Astrocyte (in vitro differentiated cells and primary cell): ENCODE measurements around the gene LRRN4. TPM values are rescaled to one million over a fixed set of nuclear protein-coding genes. Genes with fewer than 3 reads are reported as not detected.

ENCODE experiments used
- DNase-seq: peaks from one replicate; pipeline ENCODE4 v3.0.0-alpha.2; 2010; ENCODE audit warnings: low read depth
- FAIRE-seq: peaks from 2 replicates; lab custom pipeline; 2011; peaks lifted over from hg19 to GRCh38; lab: Jason Lieb, UNC
- H2AFZ ChIP-seq: 2 replicates; pipeline ENCODE4 v1.6.0; 2012; ENCODE audit warnings: low read depth, low read length, inconsistent platforms
- H3K27ac ChIP-seq: 2 replicates; pipeline ENCODE4 v1.5.1; 2011; ENCODE audit warnings: low read depth, low read length, inconsistent platforms
- H3K27me3 ChIP-seq: 2 replicates; pipeline ENCODE4 v1.6.0; 2011; ENCODE audit warnings: low read length, inconsistent platforms; ENCODE audit not compliant: insufficient read depth
- H3K36me3 ChIP-seq: 2 replicates; pipeline ENCODE4 v1.5.1; 2011; ENCODE audit warnings: low read length, inconsistent platforms; ENCODE audit not compliant: insufficient read depth
- H3K4me1 ChIP-seq: 2 replicates; pipeline ENCODE4 v1.5.1; 2011; ENCODE audit warnings: low read length, inconsistent platforms; ENCODE audit not compliant: insufficient read depth
- H3K4me2 ChIP-seq: 2 replicates; pipeline ENCODE4 v1.6.0; 2012; ENCODE audit warnings: low read length, inconsistent platforms
- H3K4me3 ChIP-seq: 2 replicates; pipeline ENCODE4 v1.5.1; 2011; ENCODE audit warnings: low read depth, mild to moderate bottlenecking, low read length, inconsistent platforms; ENCODE audit not compliant: insufficient read depth
- H3K79me2 ChIP-seq: 2 replicates; pipeline ENCODE4 v1.6.0; 2012; ENCODE audit warnings: mild to moderate bottlenecking, low read length, inconsistent platforms; ENCODE audit not compliant: insufficient read depth
- H3K9ac ChIP-seq: 2 replicates; pipeline ENCODE4 v1.6.0; 2012; ENCODE audit warnings: mild to moderate bottlenecking, low read length, inconsistent platforms
- H3K9me3 ChIP-seq: 2 replicates; pipeline ENCODE4 v1.5.1; 2012; ENCODE audit warnings: low read depth, mild to moderate bottlenecking, low read length, inconsistent platforms; ENCODE audit not compliant: insufficient read depth
- H4K20me1 ChIP-seq: 2 replicates; pipeline ENCODE4 v1.6.0; 2012; ENCODE audit warnings: low read length, inconsistent platforms; ENCODE audit not compliant: insufficient read depth
- H3K27ac Mint-ChIP-seq: one replicate; pipeline ENCODE4 v1.8.0; 2021; ENCODE audit warnings: mild to moderate bottlenecking, mixed read lengths; ENCODE audit not compliant: unreplicated experiment
- H3K27me3 Mint-ChIP-seq: one replicate; pipeline ENCODE4 v1.8.0; 2021; ENCODE audit warnings: low read depth, mixed read lengths; ENCODE audit not compliant: unreplicated experiment
- H3K36me3 Mint-ChIP-seq: one replicate; pipeline ENCODE4 v1.8.0; 2021; ENCODE audit warnings: low read depth, mixed read lengths; ENCODE audit not compliant: unreplicated experiment
- H3K4me1 Mint-ChIP-seq: one replicate; pipeline ENCODE4 v1.8.0; 2021; ENCODE audit warnings: low read depth, mixed read lengths; ENCODE audit not compliant: unreplicated experiment
- H3K4me3 Mint-ChIP-seq: one replicate; pipeline ENCODE4 v1.8.0; 2021; ENCODE audit warnings: mild to moderate bottlenecking, moderate library complexity, mixed read lengths; ENCODE audit not compliant: unreplicated experiment
- H3K9me3 Mint-ChIP-seq: one replicate; pipeline ENCODE4 v1.8.0; 2021; ENCODE audit warnings: mild to moderate bottlenecking, mixed read lengths; ENCODE audit not compliant: unreplicated experiment
- CTCF ChIP-seq: IDR thresholded peaks from 2 replicates; pipeline ENCODE4 v1.5.1; 2011; ENCODE audit warnings: low read depth, mild to moderate bottlenecking, inconsistent platforms, low read length, moderate library complexity; ENCODE audit not compliant: insufficient read depth
- EZH2 ChIP-seq: IDR thresholded peaks from 2 replicates; pipeline ENCODE4 v1.6.1; 2012; ENCODE audit warnings: mild to moderate bottlenecking, low read length, inconsistent platforms; ENCODE audit not compliant: insufficient read depth
- total RNA-seq: library from RNA; stranded (reverse); gene quantifications from 2 replicates; pipeline ENCODE4 v1.2.1, GENCODE V29; 2021

Gene LRRN4
- total RNA-seq, 1 donor from 2014 or later, result 1.0 TPM

- peaks cover 10% of the 10 kb centered on the region for H3K36me3 Mint-ChIP-seq
- H3K9me3 Mint-ChIP-seq, result no peaks in the 10 kb centered on the region
- DNase-seq, result no peak
- H3K9me3 ChIP-seq, result no peaks in the 10 kb centered on the region
- TF ChIP-seq CTCF, result no peak
- no peaks in the 10 kb centered on the region for H3K4me1 ChIP-seq
- no peak overlapping the region for H3K27ac ChIP-seq
- peaks cover 12% of the 10 kb centered on the region for H4K20me1 ChIP-seq
- no peak overlapping the region for H2AFZ ChIP-seq
- H3K9ac ChIP-seq, result no peak overlapping the region
- H3K27me3 Mint-ChIP-seq, result no peaks in the 10 kb centered on the region
- no peak overlapping the region for H3K4me2 ChIP-seq
- peaks cover 28% of the 10 kb centered on the region for H3K36me3 ChIP-seq
- H3K79me2 ChIP-seq, result no peaks in the 10 kb centered on the region
- no peak overlapping the region for H3K27ac Mint-ChIP-seq
- H3K27me3 ChIP-seq, result no peaks in the 10 kb centered on the region
- no peak overlapping the region for H3K4me3 Mint-ChIP-seq
- no peak overlapping the region for H3K4me3 ChIP-seq
- no peak for FAIRE-seq
- no peaks in the 10 kb centered on the region for H3K4me1 Mint-ChIP-seq
Observed at GRCh38 chr20:6041808-6042265, 12.0 kb downstream of the LRRN4 start.

- no peaks in the 10 kb centered on the region for H3K4me1 Mint-ChIP-seq
- Histone ChIP-seq H3K36me3 (peaks cover 32% of the 10 kb centered on the region), H3K79me2 (no peaks in the 10 kb centered on the region), H3K27me3 (no peaks in the 10 kb centered on the region), H3K9me3 (no peaks in the 10 kb centered on the region), H3K27ac (no peak overlapping the region), H3K4me2 (no peak overlapping the region), H2AFZ (no peak overlapping the region), H3K9ac (no peak overlapping the region), H3K4me1 (no peaks in the 10 kb centered on the region), H3K4me3 (no peak overlapping the region), H4K20me1 (peaks cover 12% of the 10 kb centered on the region)
- H3K4me3 Mint-ChIP-seq, result no peak overlapping the region
- no peak overlapping the region for H3K27ac Mint-ChIP-seq
- TF ChIP-seq EZH2 (no peak), CTCF (no peak)
- H3K36me3 Mint-ChIP-seq, result peaks cover 13% of the 10 kb centered on the region
- DNase-seq (no peak), FAIRE-seq (no peak)
- no peaks in the 10 kb centered on the region for H3K9me3 Mint-ChIP-seq
- no peaks in the 10 kb centered on the region for H3K27me3 Mint-ChIP-seq
Observed at GRCh38 chr20:6040958-6041807, 12.7 kb downstream of the LRRN4 start.

GRCh38 chr20:6040540-6040939 lies 13.3 kb downstream of the LRRN4 start:
- Mint-ChIP-seq H3K4me1 (no peaks in the 10 kb centered on the region), H3K36me3 (peaks cover 13% of the 10 kb centered on the region), H3K4me3 (no peak overlapping the region), H3K27me3 (no peaks in the 10 kb centered on the region), H3K9me3 (no peaks in the 10 kb centered on the region), H3K27ac (no peak overlapping the region)
- FAIRE-seq, result no peak
- Histone ChIP-seq H4K20me1 (peaks cover 12% of the 10 kb centered on the region), H3K4me3 (no peak overlapping the region), H3K27me3 (no peaks in the 10 kb centered on the region), H3K9me3 (no peaks in the 10 kb centered on the region), H2AFZ (no peak overlapping the region), H3K27ac (no peak overlapping the region), H3K36me3 (peaks cover 34% of the 10 kb centered on the region), H3K4me1 (no peaks in the 10 kb centered on the region), H3K79me2 (no peaks in the 10 kb centered on the region), H3K9ac (no peak overlapping the region), H3K4me2 (no peak overlapping the region)
- no peak for DNase-seq
- no peak for TF ChIP-seq CTCF
